Activated CD4-positive, alpha-beta T cell treated with anti-CD3 and anti-CD28 coated beads for 36 hours (primary cell): Measurements from ENCODE around the gene LINC00237. TPM values are rescaled to one million over a fixed set of nuclear protein-coding genes. Genes with fewer than 3 reads are reported as not detected.

Experiments
- ATAC-seq: fragments of 200-7000 bp; cut with Tn5 transposase; one replicate; pipeline ENCODE4 v1.10.0; 2021; ENCODE audit warnings: mild to moderate bottlenecking, moderate library complexity
- CTCF ChIA-PET: fragments of 350-600 bp; sonication (Branson Sonifier 250); formaldehyde crosslinking; loops from one replicate; lab custom pipeline; 2021; ENCODE audit warnings: antibody characterized with exemption; lab: Charles Lee
- POLR2A ChIA-PET: fragments of 350-600 bp; sonication (Branson Sonifier 250); formaldehyde crosslinking; loops from one replicate; lab custom pipeline; 2021; ENCODE audit warnings: antibody characterized with exemption, inconsistent platforms; lab: Charles Lee
- DNase-seq: peaks from one replicate; pipeline ENCODE4 v3.0.0-alpha.2; 2020
- H3K27ac Mint-ChIP-seq: one replicate; pipeline ENCODE4 v1.8.0; 2021; ENCODE audit warnings: mixed read lengths
- H3K27me3 Mint-ChIP-seq: one replicate; pipeline ENCODE4 v1.8.0; 2021; ENCODE audit warnings: mixed read lengths
- H3K36me3 Mint-ChIP-seq: one replicate; pipeline ENCODE4 v1.8.0; 2021; ENCODE audit warnings: low read depth, mixed read lengths
- H3K4me1 Mint-ChIP-seq: one replicate; pipeline ENCODE4 v1.8.0; 2021; ENCODE audit warnings: mixed read lengths
- H3K4me3 Mint-ChIP-seq: one replicate; pipeline ENCODE4 v1.8.0; 2021; ENCODE audit warnings: mild to moderate bottlenecking, moderate library complexity, mixed read lengths
- H3K9me3 Mint-ChIP-seq: one replicate; pipeline ENCODE4 v1.8.0; 2021; ENCODE audit warnings: low read depth, mixed read lengths
- intact Hi-C, 2 experiments: fragments of 100-400 bp; cut with DNase I in 1 of 2; cut with micrococcal nuclease in 1 of 2; formaldehyde crosslinking; loops; one replicate each; pipeline versions ENCODE4 v1.14.2 to v1.15.1; 2022 to 2024; cut with DNase I, micrococcal nuclease
- total RNA-seq, 2 experiments: library from RNA; stranded (reverse); gene quantifications; one replicate each; pipeline ENCODE4 v1.2.3, GENCODE V29; 2021

LINC00237 gene
- total RNA-seq, 2 experiments from 2014 or later: not detected

GRCh38 chr20:21046413-21047070 is 59.6 kb downstream of the LINC00237 start:
- CTCF ChIA-PET: interaction anchor here (0.6 to 1.5 kb wide), 3 partner anchors 15 to 63 kb away, joined by 3 read pairs; no protein-coding TSS in a partner anchor
- DNase-seq: no peak

More at GRCh38 chr20:21046413-21047070, 59.6 kb downstream of the LINC00237 start:
- H3K4me1 Mint-ChIP-seq: no peaks in the 10 kb centered on the region
- peaks cover 23% of the 10 kb centered on the region for H3K27me3 Mint-ChIP-seq
- intact Hi-C loops: no loop called here
- H3K36me3 Mint-ChIP-seq: no peaks in the 10 kb centered on the region
- POLR2A ChIA-PET: no interaction called here
- no peaks in the 10 kb centered on the region for H3K9me3 Mint-ChIP-seq
- no peak overlapping the region for H3K27ac Mint-ChIP-seq
- no peak for ATAC-seq
- H3K4me3 Mint-ChIP-seq: no peak overlapping the region

Other genes with a start within 250 kb of the LINC00237 start
- 10 to 100 TPM; 13.2 to 15.2 TPM for gene KIZ, start 19.7 kb upstream of the LINC00237 start, total RNA-seq
- 10 to 100 TPM; 87.1 to 88.4 TPM for gene XRN2, start 197.0 kb upstream of the LINC00237 start, total RNA-seq